HPDE6-E6E7 (cell line): ENCODE results near the gene GTPBP10.

Experiments
- DNase-seq: peaks from one replicate; pipeline ENCODE4 v3.0.0; 2011; ENCODE audit warnings: missing footprints; ENCODE audit errors: extremely low spot score

GTPBP10 gene

DNA sequence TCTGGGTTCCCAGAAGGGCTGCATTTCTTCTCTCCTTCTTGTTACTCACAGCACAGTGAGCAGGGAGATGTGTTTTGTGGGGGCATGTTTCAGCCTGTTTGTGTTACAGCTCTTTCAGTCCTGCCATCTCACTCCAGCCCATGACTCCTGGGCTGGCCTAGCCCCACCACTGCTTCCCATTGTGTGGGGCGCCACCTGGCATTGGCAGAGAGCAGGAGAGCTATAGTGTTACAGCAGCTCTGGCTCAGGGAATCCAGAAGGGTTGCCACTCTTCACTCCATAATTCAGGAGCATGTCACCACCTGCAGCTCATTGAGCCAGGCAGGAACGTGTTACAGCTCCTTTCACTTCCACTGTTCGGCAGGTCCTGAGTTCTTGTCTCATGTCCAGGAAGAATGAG lies 86.7 kb downstream of the GTPBP10 start:
- no peak for DNase-seq
